Panc1 (cell line): ENCODE results near the gene AP3B1. TPM values are rescaled to one million over a fixed set of nuclear protein-coding genes. Genes with fewer than 3 reads are reported as not detected.

ENCODE experiments used
- ATAC-seq: fragments of 200-7000 bp; cut with Tn5 transposase; 2 replicates; pipeline ENCODE4 v1.9.1; 2020; ENCODE audit warnings: mild to moderate bottlenecking, moderate library complexity
- BruUV-seq: library from RNA; stranded (reverse); fragments of 400-500 nt; replicated peaks from 2 replicates; lab custom pipeline; 2021; lab: Mats Ljungman, UMichigan
- CTCF ChIA-PET: fragments of 300-600 bp; sonication (Branson Sonifier 250); formaldehyde crosslinking; loops from one replicate; lab custom pipeline; 2022; ENCODE audit warnings: antibody characterized with exemption; lab: Charles Lee
- POLR2A ChIA-PET: fragments of 300-600 bp; sonication (Branson Sonifier 250); formaldehyde crosslinking; loops from one replicate; lab custom pipeline; 2022; ENCODE audit warnings: antibody characterized with exemption; lab: Charles Lee
- DNase-seq: peaks from one replicate; pipeline ENCODE4 v3.0.0-alpha.2; 2010; ENCODE audit warnings: low read depth, low spot score
- H3K27ac ChIP-seq: 2 replicates; pipeline ENCODE4 v1.5.1; 2011; ENCODE audit warnings: mild to moderate bottlenecking, low read length, inconsistent platforms
- H3K27me3 ChIP-seq: fragments of 200-500 bp; sonication (Bioruptor generic); 2 replicates; pipeline ENCODE4 v1.6.0; 2014; ENCODE audit warnings: low read length, inconsistent platforms; ENCODE audit not compliant: control insufficient read depth, insufficient read depth
- H3K36me3 ChIP-seq: fragments of 200-500 bp; sonication (Bioruptor generic); 2 replicates; pipeline ENCODE4 v1.5.1; 2014; ENCODE audit warnings: inconsistent platforms, mild to moderate bottlenecking, low read length, moderate library complexity; ENCODE audit not compliant: control insufficient read depth, insufficient read depth
- H3K4me1 ChIP-seq: 2 replicates; pipeline ENCODE4 v1.5.1; 2011; ENCODE audit warnings: inconsistent platforms, mild to moderate bottlenecking, low read length, moderate library complexity; ENCODE audit not compliant: control insufficient read depth, insufficient read depth
- H3K4me3 ChIP-seq, 2 experiments: 2 replicates each; pipeline ENCODE4 v1.5.1; 2011 to 2012; ENCODE audit warnings: low read depth in 2 of 2, low read length in 2 of 2, mild to moderate bottlenecking in 2 of 2, inconsistent platforms in 1 of 2, moderate library complexity in 1 of 2
- H3K9me3 ChIP-seq: fragments of 200-500 bp; sonication (Bioruptor generic); 2 replicates; pipeline ENCODE4 v1.5.1; 2014; ENCODE audit warnings: low read depth, mild to moderate bottlenecking, inconsistent platforms, low read length, moderate library complexity; ENCODE audit not compliant: control insufficient read depth, insufficient read depth
- CTCF ChIP-seq: fragments of 450-650 bp; IDR thresholded peaks from 2 replicates; pipeline ENCODE4 v1.5.1; 2017; ENCODE audit warnings: mild to moderate bottlenecking
- POLR2AphosphoS5 ChIP-seq: IDR thresholded peaks from 2 replicates; pipeline ENCODE4 v1.6.1; 2012; ENCODE audit warnings: mild to moderate bottlenecking, low read depth, low read length, moderate library complexity
- REST ChIP-seq, 2 experiments: IDR thresholded peaks; 2 replicates each; pipeline ENCODE4 v1.6.1; 2011 to 2012; ENCODE audit warnings: low read depth in 2 of 2, control low read depth in 1 of 2, low read length in 1 of 2, mild to moderate bottlenecking in 1 of 2, moderate library complexity in 1 of 2; ENCODE audit not compliant: insufficient read depth in 1 of 2
- SIN3A ChIP-seq: IDR thresholded peaks from 2 replicates; pipeline ENCODE4 v1.6.1; 2012; ENCODE audit warnings: low read depth, mild to moderate bottlenecking, low read length, moderate library complexity, borderline replicate concordance; ENCODE audit not compliant: insufficient read depth
- TCF7L2 ChIP-seq: IDR thresholded peaks from 2 replicates; pipeline ENCODE4 v1.6.1; 2011; ENCODE audit warnings: mild to moderate bottlenecking, low read depth, low read length, inconsistent platforms
- in situ Hi-C: cut with HindIII; loops from 2 replicates; pipeline ENCODE4 v1.10.0; 2016; ENCODE audit warnings: low sequenced_read_pairs, low pct_unique_long_range_greater_than_20kb
- intact Hi-C: fragments of 100-400 bp; cut with micrococcal nuclease; formaldehyde crosslinking; loops from one replicate; pipeline ENCODE4 v1.10.0; 2022; ENCODE audit not compliant: unreplicated experiment
- total RNA-seq: library from RNA; stranded (reverse); gene quantifications from one replicate; pipeline ENCODE4 v1.2.1, GENCODE V29; 2021; ENCODE audit not compliant: unreplicated experiment

Gene AP3B1
- total RNA-seq, 1 experiment from 2014 or later, result 55.4 TPM

- in situ Hi-C loops, result no loop called here
- POLR2A ChIA-PET, result no interaction called here
- no peak overlapping the region for H3K4me3 ChIP-seq
- BruUV-seq, result no TSS peak
- CTCF ChIA-PET, result no interaction called here
- H3K27me3 ChIP-seq, result no peaks in the 10 kb centered on the region
- TF ChIP-seq POLR2AphosphoS5, result no peak
- TF ChIP-seq TCF7L2, result no peak
- TF ChIP-seq REST (IDR thresholded peaks at IDR 0.05; ENCODE audit: insufficient read depth in 1 of 2, low read depth in 2 of 2, low read length in 1 of 2), result no peak
- H3K9me3 ChIP-seq, result no peaks in the 10 kb centered on the region
- ATAC-seq (no peak), DNase-seq (no peak)
- intact Hi-C loops, result no loop called here
- H3K4me1 ChIP-seq, result no peaks in the 10 kb centered on the region
- H3K27ac ChIP-seq, result no peak overlapping the region
- peaks cover 12% of the 10 kb centered on the region; the same call in 1 of the 2 replicates for H3K36me3 ChIP-seq
These were observed 142.8 kb downstream of the AP3B1 start for GRCh38 chr5:78151594-78152271.

- BruUV-seq, result no TSS peak
- POLR2A ChIA-PET, result interaction anchor here (0.6 kb wide), 1 partner anchor 619 kb away, joined by 4 read pairs; no protein-coding TSS in a partner anchor
- no peak overlapping the region for H3K27ac ChIP-seq
- no peaks in the 10 kb centered on the region for H3K27me3 ChIP-seq
- no peaks in the 10 kb centered on the region for H3K36me3 ChIP-seq
- intact Hi-C loops (no loop called here), in situ Hi-C loops (no loop called here)
- H3K9me3 ChIP-seq, result no peaks in the 10 kb centered on the region
- H3K4me3 ChIP-seq, result no peak overlapping the region
- H3K4me1 ChIP-seq, result no peaks in the 10 kb centered on the region
- CTCF ChIA-PET, result no interaction called here
- DNase-seq (no peak), ATAC-seq (no peak)
- no peak for TF ChIP-seq TCF7L2
- no peak for TF ChIP-seq SIN3A
- TF ChIP-seq REST (IDR thresholded peaks at IDR 0.05; ENCODE audit: insufficient read depth in 1 of 2, low read depth in 2 of 2, low read length in 1 of 2), result no peak
- TF ChIP-seq POLR2AphosphoS5, result no peak
- no peak for TF ChIP-seq CTCF
These were observed 157.2 kb downstream of the AP3B1 start for GRCh38 chr5:78137290-78137689.
